ENCODE measurements around the gene SLC17A1. TPM values are rescaled to one million over a fixed set of nuclear protein-coding genes. Genes with fewer than 3 reads are reported as not detected.

Gene SLC17A1
- total and polyA plus RNA-seq, 2 donors from 2014 or later: 26.3 to 109 TPM

GRCh38 chr6:25804804-25805203 is 27.0 kb downstream of the SLC17A1 start:
- FAIRE-seq (no peak), DNase-seq (no peak)
- Histone ChIP-seq H3K27me3 (ENCODE audit: control insufficient read depth, insufficient read depth, low read length) (no peaks in the 10 kb centered on the region), H3K4me1 (ENCODE audit: control insufficient read depth in 2 of 3, insufficient read depth in 2 of 3, low read depth in 1 of 3, low read length in 3 of 3) (no peaks in the 10 kb centered on the region), H3K36me3 (ENCODE audit: control insufficient read depth in 2 of 3, insufficient read depth in 3 of 3, low read length in 3 of 3) (no peaks in the 10 kb centered on the region), H3K4me3 (ENCODE audit: low read length in 3 of 3) (no peak overlapping the region), H3K27ac (ENCODE audit: low read depth in 2 of 2, low read length in 2 of 2) (no peak overlapping the region), H3K9me3 (ENCODE audit: control insufficient read depth in 2 of 3, insufficient read depth in 1 of 3, low read length in 3 of 3) (no peaks in the 10 kb centered on the region), H3K9ac (ENCODE audit: low read length in 3 of 3) (no peak overlapping the region)
- TF ChIP-seq CTCF (IDR thresholded peaks at IDR 0.05; ENCODE audit: borderline replicate concordance, extremely low read depth, insufficient read depth): no peak
- intact Hi-C loops (cut with DNase I): no loop called here

GRCh38 chr6:25801436-25801835 is 30.4 kb downstream of the SLC17A1 start:
- H3K4me1 ChIP-seq (ENCODE audit: control insufficient read depth in 2 of 3, insufficient read depth in 2 of 3, low read depth in 1 of 3, low read length in 3 of 3): no peaks in the 10 kb centered on the region
- no peak for TF ChIP-seq CTCF (IDR thresholded peaks at IDR 0.05; ENCODE audit: borderline replicate concordance, extremely low read depth, insufficient read depth)
- no peaks in the 10 kb centered on the region for H3K27me3 ChIP-seq (ENCODE audit: control insufficient read depth, insufficient read depth, low read length)
- H3K9me3 ChIP-seq (ENCODE audit: control insufficient read depth in 2 of 3, insufficient read depth in 1 of 3, low read length in 3 of 3): no peaks in the 10 kb centered on the region
- DNase-seq (no peak), FAIRE-seq (no peak)
- intact Hi-C loops (cut with DNase I): no loop called here
- H3K4me3 ChIP-seq (ENCODE audit: low read length in 3 of 3): no peak overlapping the region
- no peak overlapping the region for H3K27ac ChIP-seq (ENCODE audit: low read depth in 2 of 2, low read length in 2 of 2)
- H3K36me3 ChIP-seq (ENCODE audit: control insufficient read depth in 2 of 3, insufficient read depth in 3 of 3, low read length in 3 of 3): peaks cover 0 to 6% (median 3%) of the 10 kb centered on the region in 3 donors
- no peak overlapping the region for H3K9ac ChIP-seq (ENCODE audit: low read length in 3 of 3)

- Histone ChIP-seq H3K4me1 (ENCODE audit: control insufficient read depth in 2 of 3, insufficient read depth in 2 of 3, low read depth in 1 of 3, low read length in 3 of 3) (peaks cover 0 to 4% (median 0%) of the 10 kb centered on the region in 3 donors), H3K36me3 (ENCODE audit: control insufficient read depth in 2 of 3, insufficient read depth in 3 of 3, low read length in 3 of 3) (peaks cover 0 to 6% (median 3%) of the 10 kb centered on the region in 3 donors), H3K27ac (ENCODE audit: low read depth in 2 of 2, low read length in 2 of 2) (no peak overlapping the region), H3K4me3 (ENCODE audit: low read length in 3 of 3) (no peak overlapping the region), H3K9ac (ENCODE audit: low read length in 3 of 3) (no peak overlapping the region), H3K9me3 (ENCODE audit: control insufficient read depth in 2 of 3, insufficient read depth in 1 of 3, low read length in 3 of 3) (no peaks in the 10 kb centered on the region), H3K27me3 (ENCODE audit: control insufficient read depth, insufficient read depth, low read length) (no peaks in the 10 kb centered on the region)
- DNase-seq: no peak
- no peak for FAIRE-seq
- intact Hi-C loops (cut with DNase I): no loop called here
- TF ChIP-seq CTCF (IDR thresholded peaks at IDR 0.05; ENCODE audit: borderline replicate concordance, extremely low read depth, insufficient read depth): no peak
Measured at GRCh38 chr6:25794784-25795183, 37.1 kb downstream of the SLC17A1 start.

- FAIRE-seq: no peak
- intact Hi-C loops (cut with DNase I): no loop called here
Measured at GRCh38 chr6:25793970-25794369, 37.9 kb downstream of the SLC17A1 start.

More at GRCh38 chr6:25793970-25794369, 37.9 kb downstream of the SLC17A1 start:
- peaks cover 0 to 6% (median 3%) of the 10 kb centered on the region in 3 donors for H3K36me3 ChIP-seq (ENCODE audit: control insufficient read depth in 2 of 3, insufficient read depth in 3 of 3, low read length in 3 of 3)
- no peak for DNase-seq
- no peaks in the 10 kb centered on the region for H3K27me3 ChIP-seq (ENCODE audit: control insufficient read depth, insufficient read depth, low read length)
- H3K9me3 ChIP-seq (ENCODE audit: control insufficient read depth in 2 of 3, insufficient read depth in 1 of 3, low read length in 3 of 3): no peaks in the 10 kb centered on the region
- H3K9ac ChIP-seq (ENCODE audit: low read length in 3 of 3): no peak overlapping the region
- no peak overlapping the region for H3K27ac ChIP-seq (ENCODE audit: low read depth in 2 of 2, low read length in 2 of 2)
- TF ChIP-seq CTCF (IDR thresholded peaks at IDR 0.05; ENCODE audit: borderline replicate concordance, extremely low read depth, insufficient read depth): no peak
- H3K4me1 ChIP-seq (ENCODE audit: control insufficient read depth in 2 of 3, insufficient read depth in 2 of 3, low read depth in 1 of 3, low read length in 3 of 3): peaks cover 0 to 4% (median 0%) of the 10 kb centered on the region in 3 donors
- H3K4me3 ChIP-seq (ENCODE audit: low read length in 3 of 3): no peak overlapping the region
